GM23338 (cell line): ENCODE measurements around the gene SMC2. TPM values are rescaled to one million over a fixed set of nuclear protein-coding genes. Genes with fewer than 3 reads are reported as not detected.

Source experiments
- ATAC-seq: fragments of 200-7000 bp; cut with Tn5 transposase; 3 replicates; pipeline ENCODE4 v1.9.1; 2020
- DNase-seq: peaks from one replicate; pipeline ENCODE4 v3.0.0-alpha.2; 2015; ENCODE audit warnings: low spot score
- H2AFZ ChIP-seq: fragments of 200-600 bp; sonication (generic); 2 replicates; pipeline ENCODE4 v1.8.0; 2016; ENCODE audit warnings: antibody characterized with exemption, mild to moderate bottlenecking, moderate library complexity
- H3F3A ChIP-seq: fragments of 200-600 bp; sonication (generic); replicated peaks from 2 replicates; pipeline ENCODE4 v1.8.0; 2017; ENCODE audit warnings: antibody characterized with exemption, mixed run types, low read depth
- H3K27ac ChIP-seq: fragments of 200-600 bp; sonication (generic); 2 replicates; pipeline ENCODE4 v1.6.1; 2016; ENCODE audit warnings: low read depth
- H3K27me3 ChIP-seq: fragments of 200-600 bp; sonication (generic); 2 replicates; pipeline ENCODE4 v1.8.0; 2016; ENCODE audit warnings: mild to moderate bottlenecking, mixed run types, moderate library complexity; ENCODE audit not compliant: insufficient read depth
- H3K36me3 ChIP-seq: fragments of 200-600 bp; sonication (generic); 2 replicates; pipeline ENCODE4 v1.8.0; 2016; ENCODE audit warnings: mild to moderate bottlenecking; ENCODE audit not compliant: insufficient read depth
- H3K4me1 ChIP-seq: fragments of 200-600 bp; sonication (generic); 2 replicates; pipeline ENCODE4 v1.8.0; 2016; ENCODE audit warnings: mild to moderate bottlenecking, moderate library complexity; ENCODE audit not compliant: insufficient read depth
- H3K4me2 ChIP-seq: fragments of 200-600 bp; sonication (generic); 2 replicates; pipeline ENCODE4 v1.7.1; 2017; ENCODE audit warnings: mixed run types
- H3K4me3 ChIP-seq: fragments of 200-600 bp; sonication (generic); 2 replicates; pipeline ENCODE4 v1.6.1; 2016; ENCODE audit warnings: mixed run types
- H3K79me2 ChIP-seq: fragments of 200-600 bp; sonication (generic); replicated peaks from 2 replicates; pipeline ENCODE4 v1.8.0; 2017; ENCODE audit warnings: mild to moderate bottlenecking; ENCODE audit not compliant: insufficient read depth
- H3K9me2 ChIP-seq: fragments of 200-600 bp; sonication (generic); 2 replicates; pipeline ENCODE4 v1.8.0; 2017; ENCODE audit not compliant: insufficient read depth
- H4K20me1 ChIP-seq: fragments of 200-600 bp; sonication (generic); replicated peaks from 2 replicates; pipeline ENCODE4 v1.8.0; 2017; ENCODE audit warnings: mild to moderate bottlenecking; ENCODE audit not compliant: insufficient read depth
- H3K27ac Mint-ChIP-seq: 2 replicates; pipeline ENCODE4 v1.8.0; 2020; ENCODE audit warnings: inconsistent platforms, mild to moderate bottlenecking, moderate library complexity, mixed read lengths
- H3K27me3 Mint-ChIP-seq: 3 replicates; pipeline ENCODE4 v1.8.0; 2022; ENCODE audit warnings: low read depth, mild to moderate bottlenecking, moderate library complexity, mixed read lengths, inconsistent platforms; ENCODE audit not compliant: insufficient read depth, poor library complexity
- H3K36me3 Mint-ChIP-seq: 3 replicates; pipeline ENCODE4 v1.8.0; 2021; ENCODE audit warnings: low read depth, mild to moderate bottlenecking, inconsistent platforms, moderate library complexity, mixed read lengths
- H3K4me1 Mint-ChIP-seq: 3 replicates; pipeline ENCODE4 v1.8.0; 2020; ENCODE audit warnings: mild to moderate bottlenecking, inconsistent platforms, mixed read lengths
- H3K4me3 Mint-ChIP-seq: 3 replicates; pipeline ENCODE4 v1.8.0; 2021; ENCODE audit warnings: moderate library complexity, mild to moderate bottlenecking, inconsistent platforms, mixed read lengths
- H3K9me3 Mint-ChIP-seq: 3 replicates; pipeline ENCODE4 v1.8.0; 2020; ENCODE audit warnings: moderate library complexity, mild to moderate bottlenecking, inconsistent platforms, mixed read lengths
- CREB1 ChIP-seq: fragments of 250-450 bp; sonication (Bioruptor Pico); IDR thresholded peaks from 2 replicates; pipeline ENCODE4 v1.5.0; 2020; ENCODE audit warnings: low read depth, mild to moderate bottlenecking, moderate library complexity
- CTCF ChIP-seq, 2 experiments: fragments of 200-600 bp in 1 of 2; sonication (generic) in 1 of 2; conservative IDR thresholded peaks; 2 replicates each; pipeline versions ENCODE4 v1.5.1 to v1.6.1; 2016 to 2017; ENCODE audit warnings: antibody characterized with exemption in 2 of 2, low read depth in 2 of 2, mild to moderate bottlenecking in 2 of 2, moderate library complexity in 1 of 2
- ETS1 ChIP-seq: IDR thresholded peaks from 2 replicates; pipeline ENCODE4 v1.6.1; 2016; ENCODE audit warnings: antibody characterized with exemption
- EZH2 ChIP-seq: fragments of 200-600 bp; sonication (generic); IDR thresholded peaks from one replicate; pipeline ENCODE4 v1.8.0; 2017; ENCODE audit warnings: antibody characterized with exemption, mild to moderate bottlenecking, low read depth; ENCODE audit not compliant: unreplicated experiment
- EZH2phosphoT487 ChIP-seq: fragments of 200-600 bp; sonication (generic); IDR thresholded peaks from one replicate; pipeline ENCODE4 v1.8.1; 2018; ENCODE audit warnings: antibody characterized with exemption; ENCODE audit not compliant: unreplicated experiment
- JUNB ChIP-seq: IDR thresholded peaks from one replicate; pipeline ENCODE4 v1.6.1; 2016; ENCODE audit warnings: antibody characterized with exemption; ENCODE audit not compliant: unreplicated experiment
- POLR2AphosphoS5 ChIP-seq: IDR thresholded peaks from 2 replicates; pipeline ENCODE4 v1.6.1; 2016; ENCODE audit warnings: antibody characterized with exemption, low read depth
- ZNF114 ChIP-seq: fragments of 250-450 bp; sonication (Bioruptor Pico); IDR thresholded peaks from 2 replicates; pipeline ENCODE4 v1.5.0; 2020; ENCODE audit warnings: mild to moderate bottlenecking, moderate library complexity
- polyA plus RNA-seq: library from polyadenylated mRNA; unstranded; fragments of >200 nt; fragmentation: Nextera tagmentation; extraction: Ambion mirVana; gene quantifications from 2 replicates; pipeline ENCODE4 v1.2.1, GENCODE V29; 2016
- total RNA-seq: library from RNA; depleted of rRNA; stranded (reverse); fragments of >200 nt; shearing (Covaris generic); gene quantifications from 2 replicates; pipeline ENCODE4 v1.2.3, GENCODE V29; 2014
- TF ChIP-seq, protein P1 (sequence below): IDR thresholded peaks from one replicate; pipeline ENCODE4 v1.6.1; 2018; ENCODE audit warnings: antibody characterized with exemption; ENCODE audit not compliant: unreplicated experiment

Gene SMC2
- total and polyA plus RNA-seq, 2 experiments from 2014 or later: 32.7 to 123 TPM

- TF ChIP-seq, protein P1, sequence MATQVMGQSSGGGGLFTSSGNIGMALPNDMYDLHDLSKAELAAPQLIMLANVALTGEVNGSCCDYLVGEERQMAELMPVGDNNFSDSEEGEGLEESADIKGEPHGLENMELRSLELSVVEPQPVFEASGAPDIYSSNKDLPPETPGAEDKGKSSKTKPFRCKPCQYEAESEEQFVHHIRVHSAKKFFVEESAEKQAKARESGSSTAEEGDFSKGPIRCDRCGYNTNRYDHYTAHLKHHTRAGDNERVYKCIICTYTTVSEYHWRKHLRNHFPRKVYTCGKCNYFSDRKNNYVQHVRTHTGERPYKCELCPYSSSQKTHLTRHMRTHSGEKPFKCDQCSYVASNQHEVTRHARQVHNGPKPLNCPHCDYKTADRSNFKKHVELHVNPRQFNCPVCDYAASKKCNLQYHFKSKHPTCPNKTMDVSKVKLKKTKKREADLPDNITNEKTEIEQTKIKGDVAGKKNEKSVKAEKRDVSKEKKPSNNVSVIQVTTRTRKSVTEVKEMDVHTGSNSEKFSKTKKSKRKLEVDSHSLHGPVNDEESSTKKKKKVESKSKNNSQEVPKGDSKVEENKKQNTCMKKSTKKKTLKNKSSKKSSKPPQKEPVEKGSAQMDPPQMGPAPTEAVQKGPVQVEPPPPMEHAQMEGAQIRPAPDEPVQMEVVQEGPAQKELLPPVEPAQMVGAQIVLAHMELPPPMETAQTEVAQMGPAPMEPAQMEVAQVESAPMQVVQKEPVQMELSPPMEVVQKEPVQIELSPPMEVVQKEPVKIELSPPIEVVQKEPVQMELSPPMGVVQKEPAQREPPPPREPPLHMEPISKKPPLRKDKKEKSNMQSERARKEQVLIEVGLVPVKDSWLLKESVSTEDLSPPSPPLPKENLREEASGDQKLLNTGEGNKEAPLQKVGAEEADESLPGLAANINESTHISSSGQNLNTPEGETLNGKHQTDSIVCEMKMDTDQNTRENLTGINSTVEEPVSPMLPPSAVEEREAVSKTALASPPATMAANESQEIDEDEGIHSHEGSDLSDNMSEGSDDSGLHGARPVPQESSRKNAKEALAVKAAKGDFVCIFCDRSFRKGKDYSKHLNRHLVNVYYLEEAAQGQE: no peak
Observed at GRCh38 chr9:104094534-104095015, 466 bp downstream of the SMC2 start (continued).

DNA sequence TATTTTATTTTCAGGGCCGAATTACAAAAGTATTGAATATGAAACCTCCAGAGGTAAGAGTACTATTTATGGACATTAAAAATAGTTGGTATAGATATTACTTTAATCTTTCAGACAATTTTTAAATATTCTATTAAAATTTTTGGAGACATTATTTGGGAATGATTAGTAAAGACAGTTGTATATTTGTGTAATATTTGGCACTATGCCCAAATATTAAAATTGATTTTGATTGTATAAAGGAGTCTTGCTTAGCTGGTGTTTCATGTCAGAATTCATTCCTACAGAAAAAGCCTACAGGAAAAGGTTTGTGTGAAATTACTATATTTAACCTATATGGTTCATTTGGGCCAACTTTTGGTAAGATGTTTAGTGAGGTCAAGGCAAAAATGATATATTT is 5.5 kb downstream of the SMC2 start:
- H3K27me3 Mint-ChIP-seq: peaks cover 3% of the 10 kb centered on the region
- no peaks in the 10 kb centered on the region for H3F3A ChIP-seq
- H3K4me1 Mint-ChIP-seq: peaks cover 6% of the 10 kb centered on the region; the same call in 2 of the 3 replicates
- H3K9me2 ChIP-seq: no peaks in the 10 kb centered on the region
- H3K27me3 ChIP-seq: no peaks in the 10 kb centered on the region
- H2AFZ ChIP-seq: no peak overlapping the region
- H3K36me3 Mint-ChIP-seq: peaks cover 34% of the 10 kb centered on the region
- H4K20me1 ChIP-seq: no peaks in the 10 kb centered on the region
- peaks cover 44% of the 10 kb centered on the region for H3K79me2 ChIP-seq
- H3K27ac Mint-ChIP-seq: no peak overlapping the region
- TF ChIP-seq CREB1 (CRISPR knock-in tag) (no peak), ZNF114 (CRISPR knock-in tag) (no peak), JUNB (no peak), EZH2phosphoT487 (no peak), POLR2AphosphoS5 (no peak), CTCF (conservative IDR thresholded peaks at IDR 0.05; ENCODE audit: low read depth in 2 of 2) (no peak), ETS1 (no peak), EZH2 (no peak)
- TF ChIP-seq, protein P1: no peak
- no peak overlapping the region for H3K27ac ChIP-seq
- peaks cover 18% of the 10 kb centered on the region for H3K36me3 ChIP-seq
- H3K4me3 Mint-ChIP-seq: no peak overlapping the region
- DNase-seq (no peak), ATAC-seq (no peak)
- no peak overlapping the region for H3K4me3 ChIP-seq
- H3K9me3 Mint-ChIP-seq: no peaks in the 10 kb centered on the region
- no peak overlapping the region for H3K4me2 ChIP-seq
- H3K4me1 ChIP-seq: no peaks in the 10 kb centered on the region
